ES-I3 (cell line): ENCODE measurements around the gene NRDC.
"Not testable (repeated sequence)": the region's sequence is repeated elsewhere in the genome, so short reads cannot be mapped to it uniquely, and the experiment has no call there.

Experiments
- H3K36me3 ChIP-seq: 2 replicates; pipeline ENCODE4 v1.6.1; 2013; ENCODE audit warnings: mild to moderate bottlenecking, low read length, control low read depth, moderate library complexity; ENCODE audit not compliant: insufficient read depth
- H3K4me1 ChIP-seq: 2 replicates; pipeline ENCODE4 v1.6.1; 2013; ENCODE audit warnings: mild to moderate bottlenecking, control low read depth, low read length; ENCODE audit not compliant: insufficient read depth
- H3K9ac ChIP-seq: 2 replicates; pipeline ENCODE4 v1.6.1; 2013; ENCODE audit warnings: low read depth, mild to moderate bottlenecking, low read length, moderate library complexity
- H3K9me3 ChIP-seq: 2 replicates; pipeline ENCODE4 v1.6.1; 2013; ENCODE audit warnings: mild to moderate bottlenecking, low read length, moderate library complexity; ENCODE audit not compliant: control insufficient read depth, insufficient read depth

NRDC gene

DNA sequence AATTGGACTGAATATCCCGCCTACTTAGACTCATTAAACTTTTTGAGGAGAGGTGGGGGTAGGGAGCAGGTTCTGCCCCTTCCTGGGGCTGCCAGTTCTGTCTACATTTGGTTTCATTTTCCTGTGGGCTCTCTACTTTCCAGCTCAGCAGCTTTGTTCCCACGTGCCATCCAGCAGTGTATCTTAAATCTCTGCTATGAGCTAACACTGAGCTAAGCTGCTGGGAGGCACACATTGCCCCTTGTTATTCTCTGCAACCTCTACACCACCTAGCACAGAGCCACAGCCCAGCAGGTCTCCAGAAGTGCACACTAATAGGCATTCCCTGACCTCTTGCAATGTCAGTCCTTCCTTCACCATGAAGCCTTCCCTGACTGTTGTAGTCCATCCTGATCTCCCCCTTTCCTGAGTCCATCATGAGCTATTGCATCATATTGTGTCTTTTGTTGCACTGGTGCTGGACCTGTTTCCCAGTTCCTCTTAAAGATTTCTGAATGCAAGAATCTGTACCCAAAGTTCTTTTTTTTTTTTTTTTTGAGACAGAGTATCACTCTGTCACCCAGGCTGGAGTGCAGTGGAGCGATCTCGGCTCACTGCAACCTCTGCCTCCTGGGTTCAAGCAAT lies 28.7 kb upstream of the NRDC start:
- H3K9me3 ChIP-seq: no peaks in the 10 kb centered on the region
- H3K4me1 ChIP-seq: 0 out of 2 replicates have a peak, but pooled peaks cover 9% of the 10 kb centered on the region
- peaks cover 4% of the 10 kb centered on the region; the same call in 1 of the 2 replicates for H3K36me3 ChIP-seq
- no peak overlapping the region for H3K9ac ChIP-seq

DNA sequence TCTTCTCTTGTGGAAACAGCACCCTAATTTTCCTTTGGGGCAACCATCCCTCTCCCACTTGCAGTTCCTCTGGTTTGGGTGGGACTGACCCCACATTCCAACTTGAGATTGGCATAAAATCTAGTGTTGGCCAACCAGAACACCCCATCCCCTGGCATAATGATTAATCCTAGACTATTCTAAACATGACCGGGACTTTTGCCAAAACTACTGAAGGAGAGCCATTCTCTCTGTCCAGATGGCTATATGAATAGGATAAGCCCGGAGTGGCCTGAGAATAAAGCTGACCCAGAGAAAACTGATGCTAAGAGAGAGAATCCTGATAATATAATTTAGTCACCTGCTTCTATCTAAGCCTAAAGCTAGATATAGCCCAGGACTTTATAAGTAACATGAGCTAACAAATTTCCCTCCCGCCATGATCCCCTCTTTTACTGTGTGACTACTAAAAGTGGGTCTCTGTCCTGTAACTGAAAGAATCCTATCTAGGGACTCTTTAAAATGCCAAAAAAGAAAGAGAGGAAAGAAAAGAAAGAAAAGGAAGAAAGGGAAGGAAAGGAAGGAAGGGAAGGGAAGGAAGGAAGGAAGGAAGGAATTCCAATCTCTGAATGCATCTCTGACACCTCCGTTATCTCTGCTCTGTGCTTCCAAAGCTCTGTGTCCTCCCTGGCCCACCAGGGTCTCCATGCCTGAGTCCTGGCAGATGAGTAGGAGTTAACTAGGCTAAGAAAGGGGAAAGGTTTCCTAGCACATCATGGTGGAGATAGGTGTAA lies 28.0 kb upstream of the NRDC start:
- Histone ChIP-seq H3K36me3 (peaks cover 4% of the 10 kb centered on the region; the same call in 1 of the 2 replicates), H3K4me1 (0 out of 2 replicates have a peak, but pooled peaks cover 9% of the 10 kb centered on the region), H3K9ac (no peak overlapping the region), H3K9me3 (no peaks in the 10 kb centered on the region)

DNA sequence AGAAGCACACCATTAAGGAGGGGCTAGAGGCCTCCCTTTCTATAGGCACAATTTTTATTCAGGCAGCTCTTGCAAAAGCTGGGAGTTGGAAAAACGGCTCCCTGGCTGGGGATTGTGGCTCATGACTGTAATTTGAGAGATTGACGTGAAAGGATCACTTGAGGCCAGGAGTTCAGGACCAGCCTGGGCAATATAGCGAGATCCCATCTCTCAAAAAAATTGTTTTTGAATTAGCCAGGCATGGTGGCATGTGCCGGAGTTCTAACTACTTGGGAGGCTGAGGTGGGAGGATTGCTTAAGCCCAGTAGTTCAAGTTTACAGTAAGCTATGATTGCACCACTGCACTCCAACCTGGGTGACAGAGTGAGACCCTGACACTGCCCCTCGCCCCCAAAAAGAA lies 23.9 kb upstream of the NRDC start:
- Histone ChIP-seq H3K36me3 (no peaks in the 10 kb centered on the region), H3K9me3 (no peaks in the 10 kb centered on the region), H3K9ac (no peak overlapping the region), H3K4me1 (peaks cover 14% of the 10 kb centered on the region; the same call in 1 of the 2 replicates)

DNA sequence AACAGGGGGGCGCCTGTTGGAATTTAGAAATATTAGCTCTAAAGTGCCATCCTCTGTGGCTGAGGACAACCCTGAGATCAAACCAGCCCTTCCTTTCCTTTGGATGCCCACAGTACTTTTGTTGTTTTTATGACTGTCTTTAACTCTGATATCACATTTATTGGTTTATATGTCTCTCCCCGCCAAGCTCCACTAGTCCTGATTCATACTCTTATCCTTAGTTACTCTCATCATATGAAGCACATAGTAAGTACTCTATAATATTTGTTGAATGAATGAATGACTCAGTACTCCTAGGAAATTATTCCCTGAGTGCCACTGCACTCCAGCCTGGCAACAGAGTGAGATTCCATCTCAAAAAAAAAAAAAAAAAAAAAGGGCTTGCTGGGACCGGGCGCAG lies 22.6 kb upstream of the NRDC start:
- no peaks in the 10 kb centered on the region for H3K9me3 ChIP-seq
- no peak overlapping the region for H3K9ac ChIP-seq
- no peaks in the 10 kb centered on the region for H3K36me3 ChIP-seq
- H3K4me1 ChIP-seq: peaks cover 12% of the 10 kb centered on the region; the same call in 1 of the 2 replicates

DNA sequence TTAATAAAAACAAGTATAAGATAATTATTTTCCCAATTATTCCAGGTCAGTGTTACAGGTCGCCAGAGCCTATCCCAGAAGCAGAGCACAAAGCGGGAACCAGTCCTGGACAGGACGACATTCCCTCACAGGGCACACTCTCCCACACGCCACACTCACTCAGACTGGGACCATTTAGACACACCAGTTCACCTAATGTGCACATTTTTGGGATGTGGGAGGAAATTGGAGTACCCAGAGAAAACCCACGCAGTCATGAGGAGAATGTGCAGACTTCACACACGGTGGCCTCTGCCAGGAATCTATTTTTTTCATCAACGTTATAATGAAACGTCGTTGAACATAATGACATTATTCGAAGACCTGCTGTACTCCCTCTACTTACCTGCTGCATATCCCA lies 20.5 kb upstream of the NRDC start:
- Histone ChIP-seq H3K36me3 (no peaks in the 10 kb centered on the region), H3K9ac (no peak overlapping the region), H3K9me3 (no peaks in the 10 kb centered on the region), H3K4me1 (peaks cover 10% of the 10 kb centered on the region; the same call in 1 of the 2 replicates)

DNA sequence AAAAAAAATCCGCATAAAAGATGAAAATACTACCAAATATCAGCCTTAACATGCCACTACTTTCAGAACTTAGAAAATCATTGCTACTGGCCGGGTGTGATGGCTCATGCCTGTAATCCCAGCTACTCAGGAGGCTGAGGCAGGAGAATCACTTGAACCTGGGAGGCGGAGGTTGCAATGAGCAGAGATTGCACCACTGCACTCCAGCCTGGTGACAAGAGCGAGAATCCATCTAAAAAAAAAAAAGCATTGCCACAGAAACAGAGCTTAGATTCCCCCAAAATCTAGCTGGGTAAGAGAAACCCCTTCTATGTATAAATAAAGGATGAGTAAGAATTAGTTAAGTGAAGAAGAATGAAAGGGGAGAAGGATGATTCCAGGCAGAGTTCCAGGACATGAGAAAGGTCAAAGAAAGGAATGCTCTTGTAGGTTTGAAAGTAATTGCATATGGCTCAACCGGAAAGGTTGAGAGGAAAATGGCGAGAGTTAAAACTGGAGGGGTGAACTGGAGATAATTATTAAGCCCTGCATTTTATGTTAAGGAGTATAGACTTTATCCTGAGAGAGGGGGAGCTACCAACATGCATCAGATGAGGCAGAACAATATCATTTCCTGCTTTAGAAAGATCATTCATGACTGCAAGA lies 19.7 kb upstream of the NRDC start:
- no peak overlapping the region for H3K9ac ChIP-seq
- no peaks in the 10 kb centered on the region for H3K9me3 ChIP-seq
- H3K4me1 ChIP-seq: peaks cover 5% of the 10 kb centered on the region; the same call in 1 of the 2 replicates
- H3K36me3 ChIP-seq: no peaks in the 10 kb centered on the region

DNA sequence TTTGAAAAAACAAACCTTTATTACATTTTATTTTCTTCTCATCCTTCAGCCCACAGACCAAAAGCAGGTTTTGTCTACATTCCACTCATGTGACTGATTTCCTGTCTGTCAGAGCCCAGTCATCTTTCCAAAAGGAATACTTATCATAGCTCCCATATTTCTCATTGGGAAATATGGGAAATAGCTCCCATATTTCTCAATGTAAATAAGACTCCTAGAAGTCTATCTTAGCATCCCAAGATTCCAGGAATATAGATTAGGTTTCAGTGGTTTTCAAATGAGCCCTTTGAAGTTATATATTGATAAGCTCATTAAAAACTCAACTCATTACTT lies 19.1 kb upstream of the NRDC start:
- peaks cover 4% of the 10 kb centered on the region; the same call in 1 of the 2 replicates for H3K4me1 ChIP-seq
- no peak overlapping the region for H3K9ac ChIP-seq
- H3K36me3 ChIP-seq: no peaks in the 10 kb centered on the region
- H3K9me3 ChIP-seq: no peaks in the 10 kb centered on the region

DNA sequence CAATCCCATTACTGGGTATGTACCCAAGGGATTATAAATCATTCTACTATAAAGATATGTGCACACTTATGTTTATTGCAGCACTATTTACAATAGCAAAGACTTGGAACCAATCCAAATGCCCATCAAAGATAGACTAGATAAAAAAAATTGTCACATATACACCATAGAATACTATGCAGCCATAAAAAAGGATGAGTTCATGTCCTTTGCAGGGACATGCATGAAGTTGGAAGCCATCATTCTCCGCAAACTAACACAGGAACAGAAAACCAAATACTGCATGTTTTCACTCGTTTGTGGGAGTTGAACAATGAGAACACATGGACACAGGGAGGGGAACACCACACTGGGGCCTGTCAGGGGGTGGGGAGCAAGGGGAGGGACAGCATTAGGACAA lies 16.2 kb upstream of the NRDC start:
- H3K4me1 ChIP-seq, H3K9me3 ChIP-seq, H3K9ac ChIP-seq, H3K36me3 ChIP-seq: not testable (repeated sequence)

DNA sequence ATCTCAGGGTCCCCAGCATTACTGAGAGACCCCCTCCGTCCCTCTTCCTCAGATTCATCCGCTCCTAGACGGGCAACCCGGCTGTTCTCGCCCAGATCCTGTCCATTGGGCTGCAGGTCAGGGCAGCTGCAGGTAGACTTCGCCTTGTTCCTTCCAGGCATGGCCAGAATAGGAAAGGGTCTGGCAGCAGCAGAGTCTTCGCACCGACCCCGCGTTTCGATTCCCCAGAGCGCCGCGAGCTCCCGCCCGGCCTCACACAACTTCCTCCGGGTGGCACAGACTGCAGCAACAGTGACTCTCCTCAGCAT lies 265 bp downstream of the NRDC start:
- Histone ChIP-seq H3K9ac (peak overlapping the region; percentile 87), H3K36me3 (no peaks in the 10 kb centered on the region), H3K4me1 (no peaks in the 10 kb centered on the region; the same call in 1 of the 2 replicates), H3K9me3 (no peaks in the 10 kb centered on the region)

DNA sequence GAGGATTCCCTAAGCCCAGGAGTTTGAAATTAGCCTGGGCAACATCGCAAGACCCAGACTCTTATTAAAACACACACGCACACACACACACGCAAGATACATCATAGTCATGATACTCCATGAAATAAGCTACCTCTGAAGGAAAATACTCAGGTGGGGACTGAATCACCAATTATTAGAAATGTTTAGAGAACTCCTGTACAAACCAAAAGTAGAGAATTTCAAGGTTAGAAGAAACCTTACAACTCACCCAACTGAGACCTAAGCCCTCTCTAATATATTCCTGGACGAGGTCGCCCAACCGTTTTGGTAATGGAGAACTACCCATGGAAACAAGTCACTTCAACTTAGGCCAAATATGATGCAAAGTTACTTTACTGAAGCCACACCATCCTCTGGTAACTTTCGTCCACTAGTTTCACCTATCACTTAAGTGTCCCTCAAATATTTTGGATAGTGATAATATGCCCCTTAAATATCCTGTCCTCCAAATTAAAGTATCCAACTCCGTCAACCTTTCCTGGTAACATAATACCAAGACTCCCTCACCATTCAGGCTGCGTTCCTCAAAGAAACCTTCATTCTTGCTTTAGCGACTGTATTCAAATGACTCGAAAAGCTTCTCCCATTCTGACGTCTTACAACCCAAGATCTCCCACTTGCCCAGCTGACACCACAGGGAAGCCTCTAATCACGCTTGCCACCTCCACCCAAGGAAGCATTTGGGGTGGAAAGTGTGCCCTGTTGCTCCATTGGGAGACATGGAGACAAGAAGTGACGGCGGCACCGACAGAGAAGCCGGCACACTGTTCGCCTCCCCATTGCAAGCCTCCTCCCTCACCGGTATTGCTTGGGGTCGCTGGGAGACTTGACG lies 856 bp downstream of the NRDC start:
- Histone ChIP-seq H3K9ac (peak overlapping the region; percentile 87), H3K36me3 (no peaks in the 10 kb centered on the region), H3K4me1 (no peaks in the 10 kb centered on the region; the same call in 1 of the 2 replicates), H3K9me3 (no peaks in the 10 kb centered on the region)

DNA sequence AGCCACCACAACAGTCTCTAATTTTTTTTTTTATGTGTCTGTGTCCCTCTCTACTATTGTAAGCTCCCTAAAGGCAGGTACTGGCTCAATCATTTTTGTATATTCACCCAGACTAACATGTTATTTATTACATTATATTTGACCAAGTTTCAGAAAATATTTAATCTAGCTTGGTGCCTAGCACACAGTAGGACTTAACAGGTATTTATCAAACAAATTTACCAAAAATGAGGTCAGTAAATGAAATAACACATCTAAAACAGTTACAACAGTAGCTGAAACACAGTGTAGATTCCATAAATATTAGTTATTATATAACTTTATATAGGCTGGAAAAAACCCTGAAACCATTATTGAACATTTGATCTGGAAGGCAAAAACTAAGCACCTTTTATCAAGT lies 2.7 kb downstream of the NRDC start:
- Histone ChIP-seq H3K36me3 (no peaks in the 10 kb centered on the region), H3K9ac (no peak overlapping the region), H3K4me1 (no peaks in the 10 kb centered on the region; the same call in 1 of the 2 replicates), H3K9me3 (no peaks in the 10 kb centered on the region)

DNA sequence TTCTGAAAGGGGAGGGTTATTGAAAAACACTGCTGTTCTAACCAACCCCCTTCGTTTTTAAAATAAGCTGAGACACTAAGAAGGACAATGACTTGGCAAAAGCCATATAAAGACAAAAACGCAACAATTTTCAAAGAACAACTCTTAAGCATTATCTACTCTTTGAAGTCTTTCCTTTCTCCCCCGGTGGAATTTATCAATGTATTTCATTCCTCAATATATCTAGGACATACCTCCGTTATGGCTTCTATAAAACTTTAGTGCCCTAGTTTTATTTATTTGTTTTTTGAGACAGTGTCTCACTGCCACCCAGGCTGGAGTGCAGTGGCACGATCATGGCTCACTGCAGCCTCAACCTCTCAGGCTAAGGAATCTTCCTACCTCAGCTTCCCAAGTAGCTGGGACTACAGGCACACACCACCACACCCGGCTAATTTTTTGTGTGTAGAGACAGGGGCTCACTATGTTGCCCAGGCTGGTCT lies 3.2 kb downstream of the NRDC start:
- Histone ChIP-seq H3K4me1 (no peaks in the 10 kb centered on the region; the same call in none of the 2 replicates), H3K9me3 (no peaks in the 10 kb centered on the region), H3K36me3 (no peaks in the 10 kb centered on the region), H3K9ac (no peak overlapping the region)

DNA sequence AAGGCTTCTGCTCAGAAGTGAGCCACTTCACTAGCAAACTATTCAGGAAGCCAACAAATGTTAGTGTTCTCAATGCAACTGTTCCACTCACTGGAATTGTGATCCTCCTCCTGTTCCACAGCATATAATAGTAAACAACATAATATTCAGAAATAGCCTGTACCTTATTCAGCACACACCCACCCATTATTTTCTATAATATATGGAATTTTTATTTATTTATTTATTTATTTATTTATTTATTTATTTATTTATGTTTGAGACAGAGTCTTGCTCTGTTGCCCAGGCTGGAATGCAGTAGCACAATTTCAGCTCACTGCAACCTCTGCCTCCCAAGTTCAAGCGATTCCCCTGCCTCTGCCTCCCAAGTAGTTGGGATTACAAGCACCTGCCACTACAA lies 5.3 kb downstream of the NRDC start:
- H3K36me3 ChIP-seq, H3K9me3 ChIP-seq, H3K9ac ChIP-seq, H3K4me1 ChIP-seq: not testable (repeated sequence)

DNA sequence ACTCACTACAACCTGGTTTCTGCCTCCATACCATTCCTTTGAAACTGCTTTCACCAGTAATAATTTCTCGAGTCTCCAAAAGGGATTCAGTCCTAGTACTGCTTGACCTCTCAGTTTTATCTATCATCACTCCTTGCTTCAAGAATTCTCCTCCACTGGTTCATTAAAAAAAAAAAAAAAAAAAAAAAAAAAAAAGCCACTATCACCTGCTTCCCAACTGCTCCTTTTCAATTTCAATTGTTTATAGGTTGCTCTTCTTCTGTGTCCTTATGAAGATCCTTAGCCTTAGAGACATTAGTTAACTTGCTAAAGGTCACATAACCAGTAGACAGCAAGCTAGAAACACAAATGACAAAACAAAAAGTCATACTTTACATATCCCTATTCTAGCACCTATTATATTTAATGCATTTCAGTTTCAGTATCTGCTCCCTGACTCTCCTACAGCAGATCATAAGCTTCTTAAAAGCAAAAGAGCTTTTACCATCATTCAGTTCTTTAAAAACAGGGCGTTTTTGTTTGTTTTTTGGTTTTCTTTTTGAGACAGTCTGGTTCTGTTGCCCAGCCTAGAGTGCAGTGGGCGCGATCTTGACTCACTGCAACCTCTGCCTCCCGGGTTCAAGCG lies 7.1 kb downstream of the NRDC start:
- no peaks in the 10 kb centered on the region for H3K36me3 ChIP-seq
- no peak overlapping the region for H3K9ac ChIP-seq
- no peaks in the 10 kb centered on the region for H3K9me3 ChIP-seq
- no peaks in the 10 kb centered on the region; the same call in none of the 2 replicates for H3K4me1 ChIP-seq
